ENCODE data around the gene VTCN1.

DNA sequence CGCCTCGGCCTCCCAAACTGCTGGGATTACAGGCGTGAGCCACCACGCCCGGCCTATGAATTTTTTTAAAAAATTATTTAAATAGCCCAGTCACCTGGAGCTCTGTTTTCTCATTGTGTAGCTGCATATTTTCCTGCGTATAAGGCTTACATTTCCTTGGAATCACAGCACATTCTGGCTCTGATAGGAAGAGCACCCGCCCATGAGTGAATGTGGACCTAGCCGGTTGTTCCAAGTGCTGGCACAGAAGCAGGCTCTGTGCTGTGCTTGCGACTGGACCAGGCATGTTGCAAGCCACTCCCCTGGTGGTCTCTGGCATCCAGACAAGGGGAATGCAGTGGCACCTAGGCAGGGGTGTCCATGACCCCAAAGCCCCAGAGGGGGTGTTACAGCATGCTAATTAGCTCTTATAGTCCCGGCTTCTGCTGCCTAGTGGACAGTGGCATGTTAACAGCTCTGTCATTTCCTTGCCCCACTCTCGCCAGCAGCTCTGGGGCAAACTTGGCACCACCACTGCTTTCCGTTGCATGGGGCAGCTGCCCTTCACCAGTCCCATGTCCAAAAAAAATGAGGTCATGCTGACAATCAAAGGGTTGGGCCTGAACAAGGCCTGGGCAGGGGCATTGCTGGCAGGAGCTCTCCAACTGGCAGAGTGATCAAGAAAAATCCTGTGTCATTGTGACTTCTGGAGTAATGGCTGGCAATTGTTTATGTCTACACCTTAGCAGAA is 5.2 kb upstream of the VTCN1 start:
- TF ChIP-seq EP300 (IDR thresholded peaks at IDR 0.05) (no peak), CTCF (IDR thresholded peaks at IDR 0.05) (no peak), POLR2A (IDR thresholded peaks at IDR 0.05; ENCODE audit: low read depth) (no peak), POLR2AphosphoS5 (IDR thresholded peaks at IDR 0.05) (no peak)
